Fibroblast of skin of right biceps (primary cell): ENCODE data around the gene GOLT1A.
A peak's percentile ranks its signal among the peaks of the same experiment; 100 is the strongest.
"Not testable (repeated sequence)": the region's sequence is repeated elsewhere in the genome, so short reads cannot be mapped to it uniquely, and the experiment has no call there.

Experiments
- DNase-seq: peaks from one replicate; pipeline ENCODE4 v3.0.0-alpha.2; 2013

GOLT1A gene

GRCh38 chr1:204248954-204249353, 35.2 kb upstream of the GOLT1A start:
- no peak for DNase-seq

- DNase-seq = no peak
Measured at GRCh38 chr1:204246876-204247275, 33.1 kb upstream of the GOLT1A start.

- no peak for DNase-seq
Measured at GRCh38 chr1:204242920-204243319, 29.1 kb upstream of the GOLT1A start.

- DNase-seq = no peak
Measured at GRCh38 chr1:204241914-204242313, 28.1 kb upstream of the GOLT1A start.

GRCh38 chr1:204241050-204241449, 27.3 kb upstream of the GOLT1A start:
- DNase-seq = no peak

GRCh38 chr1:204240233-204240632, 26.4 kb upstream of the GOLT1A start:
- no peak for DNase-seq

- DNase-seq = not testable (repeated sequence)
Measured at GRCh38 chr1:204239401-204239800, 25.6 kb upstream of the GOLT1A start.

- DNase-seq = not testable (repeated sequence)
Measured at GRCh38 chr1:204238520-204238919, 24.7 kb upstream of the GOLT1A start.

- DNase-seq = not testable (repeated sequence)
Measured at GRCh38 chr1:204237515-204237914, 23.7 kb upstream of the GOLT1A start.

GRCh38 chr1:204232526-204232925, 18.7 kb upstream of the GOLT1A start:
- DNase-seq = peak; percentile 68

- DNase-seq = no peak
Measured at GRCh38 chr1:204230211-204230610, 16.4 kb upstream of the GOLT1A start.

GRCh38 chr1:204228896-204229295, 15.1 kb upstream of the GOLT1A start:
- no peak for DNase-seq

GRCh38 chr1:204227996-204228785, 14.4 kb upstream of the GOLT1A start:
- no peak for DNase-seq

- DNase-seq = no peak
Measured at GRCh38 chr1:204227351-204227750, 13.6 kb upstream of the GOLT1A start.

GRCh38 chr1:204225841-204226735, 12.3 kb upstream of the GOLT1A start:
- peak; percentile 26 for DNase-seq

GRCh38 chr1:204224655-204225054, 10.9 kb upstream of the GOLT1A start:
- peak; percentile 25 for DNase-seq

- no peak for DNase-seq
Measured at GRCh38 chr1:204223129-204223860, 9.5 kb upstream of the GOLT1A start.

GRCh38 chr1:204222764-204223055, 8.9 kb upstream of the GOLT1A start:
- DNase-seq = no peak

- DNase-seq = no peak
Measured at GRCh38 chr1:204222006-204222763, 8.4 kb upstream of the GOLT1A start.

GRCh38 chr1:204221271-204221670, 7.5 kb upstream of the GOLT1A start:
- no peak for DNase-seq

GRCh38 chr1:204219971-204220616, 6.3 kb upstream of the GOLT1A start:
- DNase-seq = no peak

GRCh38 chr1:204218552-204218951, 4.8 kb upstream of the GOLT1A start:
- DNase-seq = no peak
